Neural cell (in vitro differentiated cells): Measurements from ENCODE around the gene SYCN.

Experiments
- CTCF ChIP-seq: fragments of 450-650 bp; IDR thresholded peaks from 2 replicates; pipeline ENCODE4 v1.5.1; 2014; ENCODE audit warnings: antibody characterized with exemption, mild to moderate bottlenecking, moderate library complexity; ENCODE audit not compliant: poor library complexity, severe bottlenecking
- EP300 ChIP-seq: fragments of 450-650 bp; conservative IDR thresholded peaks from 2 replicates; pipeline ENCODE4 v1.6.1; 2014; ENCODE audit warnings: antibody characterized with exemption, mild to moderate bottlenecking, moderate library complexity; ENCODE audit not compliant: poor library complexity, severe bottlenecking
- MXI1 ChIP-seq: fragments of 450-650 bp; conservative IDR thresholded peaks from 2 replicates; pipeline ENCODE4 v1.6.1; 2014; ENCODE audit warnings: antibody characterized with exemption, mild to moderate bottlenecking; ENCODE audit not compliant: poor library complexity, severe bottlenecking

- TF ChIP-seq EP300 (no peak), MXI1 (no peak), CTCF (no peak)
Measured at GRCh38 chr19:39224910-39225309, 20.8 kb upstream of the SYCN start.
